D721Med (cell line): ENCODE results near the gene SORL1.

Experiments
- DNase-seq: peaks from one replicate; pipeline ENCODE4 v3.0.0; 2011; ENCODE audit warnings: low spot score; ENCODE audit not compliant: insufficient read length
- FAIRE-seq: peaks from 2 replicates; lab custom pipeline; 2011; peaks lifted over from hg19 to GRCh38; lab: Jason Lieb, UNC
- CTCF ChIP-seq: IDR thresholded peaks from 2 replicates; pipeline ENCODE4 v1.5.1; 2012; ENCODE audit warnings: mild to moderate bottlenecking, control low read depth; ENCODE audit not compliant: insufficient read depth; ENCODE audit errors: missing control alignments

Gene SORL1

GRCh38 chr11:121610706-121611105 is 158.6 kb downstream of the SORL1 start:
- no peak for TF ChIP-seq CTCF
- DNase-seq (no peak), FAIRE-seq (no peak)

GRCh38 chr11:121611242-121611641 is 159.1 kb downstream of the SORL1 start:
- FAIRE-seq (no peak), DNase-seq (no peak)
- no peak for TF ChIP-seq CTCF

GRCh38 chr11:121613724-121614123 is 161.6 kb downstream of the SORL1 start:
- TF ChIP-seq CTCF, result no peak
- FAIRE-seq, result no peak
- DNase-seq, result no peak

- DNase-seq (no peak), FAIRE-seq (no peak)
- TF ChIP-seq CTCF, result no peak
Measured at GRCh38 chr11:121614636-121615240, 162.6 kb downstream of the SORL1 start.

GRCh38 chr11:121615501-121615900 is 163.4 kb downstream of the SORL1 start:
- FAIRE-seq (no peak), DNase-seq (no peak)
- TF ChIP-seq CTCF, result no peak

- DNase-seq (no peak), FAIRE-seq (no peak)
- TF ChIP-seq CTCF, result no peak
Measured at GRCh38 chr11:121618516-121618915, 166.4 kb downstream of the SORL1 start.

GRCh38 chr11:121625777-121626506 is 173.8 kb downstream of the SORL1 start:
- no peak for TF ChIP-seq CTCF
- DNase-seq (no peak), FAIRE-seq (no peak)
